Heart right ventricle (tissue), 16 donors: ENCODE data around the gene NEBL. TPM values are rescaled to one million over a fixed set of nuclear protein-coding genes. Genes with fewer than 3 reads are reported as not detected.
A peak's percentile ranks its signal among the peaks of the same experiment; 100 is the strongest.

Source experiments
- ATAC-seq, 8 donors: fragments of 200-7000 bp; cut with Tn5 transposase; one replicate each; pipeline ENCODE4 v1.9.1; 2020; ENCODE audit warnings: mild to moderate bottlenecking in 8 of 8, moderate library complexity in 8 of 8, moderate number of reproducible peaks in 1 of 8
- DNase-seq, 2 donors: peaks; one replicate each; pipeline ENCODE4 v3.0.0-alpha.2; 2020
- H3K27ac ChIP-seq, 10 donors: fragments of 200-600 bp; sonication (generic) in 2 of 10; one replicate each; pipeline versions ENCODE4 v1.5.0 to v1.8.0; 2020 to 2022; ENCODE audit warnings: mild to moderate bottlenecking in 3 of 10
- H3K27me3 ChIP-seq, 7 donors: fragments of 200-600 bp; one replicate each; pipeline ENCODE4 v1.8.0; 2021 to 2022; ENCODE audit warnings: mild to moderate bottlenecking in 2 of 7
- H3K36me3 ChIP-seq, 9 donors: fragments of 200-600 bp; sonication (generic) in 1 of 9; one replicate each; pipeline versions ENCODE4 v1.5.0 to v1.8.0; 2020 to 2022; ENCODE audit warnings: mild to moderate bottlenecking in 2 of 9
- H3K4me1 ChIP-seq, 9 donors: fragments of 200-600 bp; sonication (generic) in 1 of 9; one replicate each; pipeline versions ENCODE4 v1.5.0 to v1.8.0; 2020 to 2022; ENCODE audit warnings: mild to moderate bottlenecking in 4 of 9
- H3K4me3 ChIP-seq, 10 donors: fragments of 200-600 bp; sonication (generic) in 2 of 10; one replicate each; pipeline versions ENCODE4 v1.5.0 to v1.8.0; 2020 to 2022; ENCODE audit warnings: mild to moderate bottlenecking in 7 of 10, moderate library complexity in 2 of 10
- H3K9me3 ChIP-seq, 11 donors: fragments of 200-600 bp in 10 of 11; sonication (generic) in 2 of 11; one replicate each; pipeline versions ENCODE4 v1.5.0 to v1.8.0; 2013 to 2022; ENCODE audit warnings: mild to moderate bottlenecking in 2 of 11, control low read depth in 1 of 11, moderate library complexity in 1 of 11
- whole genome bisulfite sequencing, 2 donors: extraction: QIAGEN DNeasy Blood & Tissue Kit; methylation state at CpG; one replicate each; pipeline ENCODE4 v1.1.7; 2013; ENCODE audit warnings: inconsistent platforms in 1 of 2; 5-methylcytosine and 5-hydroxymethylcytosine counted together
- intact Hi-C, 10 donors: fragments of 100-400 bp; cut with DNase I; formaldehyde crosslinking; loops; one replicate each; pipeline versions ENCODE4 v1.11.1 to v1.14.2; 2022
- polyA plus RNA-seq, 2 donors: library from polyadenylated mRNA; stranded (reverse); fragments of 200-250 nt; gene quantifications; one replicate each; pipeline ENCODE4 v1.2.3, GENCODE V29; 2013
- total RNA-seq, 10 donors: library from RNA; stranded (reverse); fragmentation: NEBNext Ultra II Directional in 3 of 10; extraction: Animal tissue kit (Norgen Biotek cat#: 25700) in 3 of 10; gene quantifications; one replicate each; pipeline versions ENCODE4 v1.2.1 to v1.2.4, GENCODE V29; 2021 to 2023
- TF ChIP-seq, protein P1 (sequence below), 9 donors: fragments of 200-600 bp; sonication (generic) in 2 of 9; IDR thresholded peaks; one replicate each; pipeline versions ENCODE4 v1.5.0 to v1.8.0; 2021 to 2022; ENCODE audit warnings: antibody characterized with exemption in 9 of 9, mild to moderate bottlenecking in 5 of 9, moderate library complexity in 1 of 9
- donor health status: Arrhythmogenic right ventricular cardiomyopathy.
- donor health status: ischemic (EF 13 %, LVEDD 7.1; RV severe dilation, severe dysfunction).
- donor health status: healthy with polysubstance abuse.
- donor health status: DM: no; HTN: yes; CAD: no.
- donor health status: DM: no; HTN: no; CAD: no.
- donor health status: ischemic (EF 25% LVEDD 6.9; RV normal size, moderate dysfunction).
- donor health status: ischemic (EF 25% LVEDD 5.7; RV mildly dilated, moderate dysfunction).
- donor health status: healthy.
- donor health status: DM: yes; HTN: yes; CAD: no.
- donor health status: Ischemic cardiomyopathy.
- donor health status: ischemic (EF 35%, LVEDD 5.7; RV mildly dilated, moderate dysfunction).
- donor health status: nonischemic (EF 11% LVEDD 7.7; RV severe dilation, severe dysfunction).
- donor health status: DM: yes; HTN: yes; CAD: no.
- donor health status: PGD.
- donor health status: ischemic (EF 29% LVEDD 5.4; RV normal size, mild dysfunction).
- donor health status: nonischemic (EF 23%, LVEDD 6.1; RV moderate dilation, normal function).

The NEBL gene
- total and polyA plus RNA-seq, 12 donors, result 113 to 899 (median 722) TPM

DNA sequence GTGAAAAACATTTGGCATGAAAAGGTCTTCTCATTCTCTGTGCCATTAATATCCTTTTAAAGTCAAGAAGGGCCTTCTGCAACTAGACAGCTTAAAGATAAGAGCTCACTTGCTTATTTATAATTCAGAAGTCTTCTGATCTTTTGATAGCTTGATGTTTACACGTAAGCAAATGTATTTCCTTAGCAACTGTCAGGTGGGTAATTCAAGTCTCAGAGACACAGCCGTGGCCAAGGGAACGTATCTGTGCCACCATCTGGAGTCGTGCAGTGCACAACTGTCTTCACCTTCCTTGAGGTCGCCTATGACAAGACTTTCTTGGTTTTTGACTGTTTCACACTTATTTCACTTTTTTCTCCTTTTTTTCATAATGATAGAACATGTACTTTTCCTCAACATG, 4.0 kb upstream of the NEBL start:
- H3K27ac ChIP-seq, result no peak overlapping the region
- DNase-seq (no peak), ATAC-seq (no peak)
- H3K4me3 ChIP-seq, result no peak overlapping the region
- intact Hi-C loops, result loop anchor here in 2 of 10 donors (10.0 kb wide), 2 partner anchors 104 to 154 kb away; no protein-coding TSS in a partner anchor
- 53 to 62% methylated on average over 5 of the region's 5 CpGs for WGBS, 2 donors
- no peaks in the 10 kb centered on the region for H3K36me3 ChIP-seq
- TF ChIP-seq, protein P1, sequence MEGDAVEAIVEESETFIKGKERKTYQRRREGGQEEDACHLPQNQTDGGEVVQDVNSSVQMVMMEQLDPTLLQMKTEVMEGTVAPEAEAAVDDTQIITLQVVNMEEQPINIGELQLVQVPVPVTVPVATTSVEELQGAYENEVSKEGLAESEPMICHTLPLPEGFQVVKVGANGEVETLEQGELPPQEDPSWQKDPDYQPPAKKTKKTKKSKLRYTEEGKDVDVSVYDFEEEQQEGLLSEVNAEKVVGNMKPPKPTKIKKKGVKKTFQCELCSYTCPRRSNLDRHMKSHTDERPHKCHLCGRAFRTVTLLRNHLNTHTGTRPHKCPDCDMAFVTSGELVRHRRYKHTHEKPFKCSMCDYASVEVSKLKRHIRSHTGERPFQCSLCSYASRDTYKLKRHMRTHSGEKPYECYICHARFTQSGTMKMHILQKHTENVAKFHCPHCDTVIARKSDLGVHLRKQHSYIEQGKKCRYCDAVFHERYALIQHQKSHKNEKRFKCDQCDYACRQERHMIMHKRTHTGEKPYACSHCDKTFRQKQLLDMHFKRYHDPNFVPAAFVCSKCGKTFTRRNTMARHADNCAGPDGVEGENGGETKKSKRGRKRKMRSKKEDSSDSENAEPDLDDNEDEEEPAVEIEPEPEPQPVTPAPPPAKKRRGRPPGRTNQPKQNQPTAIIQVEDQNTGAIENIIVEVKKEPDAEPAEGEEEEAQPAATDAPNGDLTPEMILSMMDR (IDR thresholded peaks at IDR 0.05), result no peak
- peaks cover 0 to 16% (median 0%) of the 10 kb centered on the region in 9 donors for H3K4me1 ChIP-seq
- no peaks in the 10 kb centered on the region for H3K27me3 ChIP-seq
- no peaks in the 10 kb centered on the region for H3K9me3 ChIP-seq

GRCh38 chr10:20898866-20899535, 1.9 kb upstream of the NEBL start:
- peak overlapping the region in 6 of 10 donors; percentile 13 to 91 (median 90) for H3K27ac ChIP-seq
- peaks cover 0 to 12% (median 0%) of the 10 kb centered on the region in 9 donors for H3K4me1 ChIP-seq
- H3K27me3 ChIP-seq, result no peaks in the 10 kb centered on the region
- DNase-seq, result no peak
- H3K4me3 ChIP-seq, result no peak overlapping the region
- ATAC-seq, result no peak
- H3K36me3 ChIP-seq, result peaks cover 0 to 1% (median 0%) of the 10 kb centered on the region in 9 donors
- no peaks in the 10 kb centered on the region for H3K9me3 ChIP-seq
- TF ChIP-seq, protein P1 (IDR thresholded peaks at IDR 0.05), result no peak
- 51 to 66% methylated on average over 3 of the region's 3 CpGs for WGBS, 2 donors
- intact Hi-C loops, result loop anchor here in 3 of 10 donors (2.0 to 10.0 kb wide), 4 partner anchors 116 to 173 kb away; no protein-coding TSS in a partner anchor

DNA sequence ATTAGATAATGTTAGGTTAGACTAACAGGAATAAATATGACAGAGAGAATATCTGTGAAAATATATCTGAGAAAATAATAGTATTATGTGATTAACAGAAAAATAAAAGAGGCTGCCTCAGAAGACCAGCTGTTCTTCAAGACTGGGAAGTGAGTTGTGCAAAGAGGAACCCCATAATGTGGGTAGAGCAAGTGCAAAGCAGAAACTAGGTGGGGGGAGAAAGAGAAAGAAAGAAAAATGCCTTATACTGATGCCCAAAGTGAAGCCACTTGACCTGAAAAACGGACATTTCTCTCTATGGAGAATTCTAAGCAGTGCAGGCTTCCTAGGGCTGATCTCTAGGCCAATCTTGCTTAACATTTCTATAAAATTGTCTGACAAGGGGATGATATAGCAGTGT, 3.8 kb downstream of the NEBL start:
- WGBS, 2 donors, result 19 to 48% methylated on average over 1 of the region's 1 CpG
- no peak for DNase-seq
- H3K27ac ChIP-seq, result peak overlapping the region; percentile 48 to 95 (median 88)
- intact Hi-C loops, result loop anchor here in 3 of 10 donors (5.0 to 10.0 kb wide), 3 partner anchors 122 to 184 kb away; no protein-coding TSS in a partner anchor
- no peak for ATAC-seq
- peaks cover 0 to 16% (median 0%) of the 10 kb centered on the region in 9 donors for H3K4me1 ChIP-seq
- H3K27me3 ChIP-seq, result no peaks in the 10 kb centered on the region
- peaks cover 0 to 12% (median 0%) of the 10 kb centered on the region in 9 donors for H3K36me3 ChIP-seq
- H3K4me3 ChIP-seq, result peak overlapping the region in 9 of 10 donors; percentile 30 to 59 (median 53)
- H3K9me3 ChIP-seq, result no peaks in the 10 kb centered on the region
- TF ChIP-seq, protein P1 (IDR thresholded peaks at IDR 0.05), result no peak

DNA sequence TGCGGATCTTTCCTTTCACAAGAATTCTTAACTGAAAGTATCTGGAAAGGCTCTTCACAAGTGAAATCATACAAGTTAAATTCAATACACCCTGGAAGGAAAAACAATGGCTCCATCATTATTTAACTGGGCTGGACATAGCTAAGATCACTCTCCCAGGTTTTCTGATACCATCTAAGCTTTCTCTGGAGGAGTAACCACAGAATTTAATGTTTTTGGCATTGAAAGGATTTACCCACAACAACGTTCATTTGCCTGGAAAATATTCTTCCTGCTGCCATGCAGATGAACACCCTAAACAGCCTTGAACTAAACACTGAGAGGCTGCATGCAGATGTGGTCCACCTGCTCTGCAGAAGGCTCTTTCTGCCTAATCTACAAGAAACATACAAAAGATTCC, 4.3 kb downstream of the NEBL start:
- ATAC-seq (no peak), DNase-seq (no peak)
- WGBS, 2 donors, result 26 to 46% methylated on average over 2 of the region's 2 CpGs
- no peaks in the 10 kb centered on the region for H3K27me3 ChIP-seq
- H3K36me3 ChIP-seq, result peaks cover 0 to 17% (median 0%) of the 10 kb centered on the region in 9 donors
- H3K4me3 ChIP-seq, result peak overlapping the region; percentile 15 to 59 (median 48)
- intact Hi-C loops, result loop anchor here in 3 of 10 donors (5.0 to 10.0 kb wide), 3 partner anchors 122 to 185 kb away; no protein-coding TSS in a partner anchor
- H3K27ac ChIP-seq, result peak overlapping the region; percentile 48 to 95 (median 88)
- TF ChIP-seq, protein P1 (IDR thresholded peaks at IDR 0.05), result no peak
- H3K4me1 ChIP-seq, result peaks cover 0 to 18% (median 3%) of the 10 kb centered on the region in 9 donors
- no peaks in the 10 kb centered on the region for H3K9me3 ChIP-seq
